H1 (cell line): Measurements from ENCODE around the gene GALNT13. TPM values are rescaled to one million over a fixed set of nuclear protein-coding genes. Genes with fewer than 3 reads are reported as not detected.

ENCODE experiments used
- CTCF ChIA-PET: fragments of 300-600 bp; sonication (Branson Sonifier 250); formaldehyde crosslinking; loops from one replicate; lab custom pipeline; 2021; ENCODE audit not compliant: partially characterized antibody; lab: Charles Lee
- POLR2A ChIA-PET: fragments of 300-600 bp; sonication (Branson Sonifier 250); formaldehyde crosslinking; loops from one replicate; lab custom pipeline; 2021; ENCODE audit warnings: inconsistent platforms; ENCODE audit not compliant: partially characterized antibody; lab: Charles Lee
- DNase-seq, 2 experiments: peaks; one replicate each; pipeline versions ENCODE4 v3.0.0 to v3.0.0-alpha.2; 2010 to 2022; ENCODE audit warnings: low spot score in 2 of 2, low read depth in 1 of 2, mixed read lengths in 1 of 2
- FAIRE-seq: peaks from 2 replicates; lab custom pipeline; 2011; peaks lifted over from hg19 to GRCh38; lab: Jason Lieb, UNC
- H2AFZ ChIP-seq: 2 replicates; pipeline ENCODE4 v1.8.1; 2012; ENCODE audit warnings: low read length, inconsistent platforms
- H2AK5ac ChIP-seq: 2 replicates; pipeline ENCODE4 v1.6.1; 2013; ENCODE audit warnings: low read depth, low read length
- H2BK120ac ChIP-seq: replicated peaks from 2 replicates; pipeline ENCODE3; 2013; ENCODE audit warnings: low read depth, low read length, inconsistent platforms
- H2BK12ac ChIP-seq: 2 replicates; pipeline ENCODE4 v1.6.1; 2013; ENCODE audit warnings: low read depth, low read length
- H2BK15ac ChIP-seq: 2 replicates; pipeline ENCODE4 v1.6.1; 2013; ENCODE audit warnings: low read length
- H2BK20ac ChIP-seq: 2 replicates; pipeline ENCODE4 v1.6.1; 2013; ENCODE audit warnings: low read length
- H2BK5ac ChIP-seq: 2 replicates; pipeline ENCODE4 v1.6.1; 2013; ENCODE audit warnings: low read depth, low read length
- H3K14ac ChIP-seq: 2 replicates; pipeline ENCODE4 v1.6.1; 2013; ENCODE audit warnings: inconsistent platforms; ENCODE audit not compliant: insufficient read length
- H3K18ac ChIP-seq: 2 replicates; pipeline ENCODE4 v1.6.1; 2013; ENCODE audit warnings: low read length; ENCODE audit errors: extremely low read depth
- H3K23ac ChIP-seq: 2 replicates; pipeline ENCODE4 v1.6.1; 2013; ENCODE audit warnings: inconsistent platforms; ENCODE audit not compliant: insufficient read length
- H3K23me2 ChIP-seq: 2 replicates; pipeline ENCODE4 v1.6.1; 2013; ENCODE audit warnings: low read depth, low read length
- H3K27ac ChIP-seq: 2 replicates; pipeline ENCODE4 v1.6.1; 2011; ENCODE audit warnings: low read depth, low read length, inconsistent platforms
- H3K27me3 ChIP-seq, 4 experiments: replicated peaks in 1 of 4; 1 replicate in 1 of 4; 2 replicates in 3 of 4; pipeline versions ENCODE4 v1.6.1 to v1.8.1; 2011 to 2013; ENCODE audit warnings: low read length in 3 of 4, mild to moderate bottlenecking in 3 of 4, inconsistent platforms in 2 of 4, mixed read lengths in 2 of 4, moderate library complexity in 1 of 4; ENCODE audit not compliant: control insufficient read depth in 3 of 4, insufficient read depth in 3 of 4; ENCODE audit errors: extremely low read depth in 1 of 4
- H3K36me3 ChIP-seq, 4 experiments: 2 replicates each; pipeline versions ENCODE4 v1.6.1 to v1.8.1; 2011 to 2013; ENCODE audit warnings: mild to moderate bottlenecking in 4 of 4, low read length in 3 of 4, moderate library complexity in 2 of 4, control low read depth in 1 of 4, inconsistent platforms in 1 of 4; ENCODE audit not compliant: insufficient read depth in 4 of 4, control insufficient read depth in 2 of 4
- H3K4ac ChIP-seq: replicated peaks from 2 replicates; pipeline ENCODE3; 2013; ENCODE audit warnings: low read length, low read depth, mixed read lengths, inconsistent platforms; ENCODE audit not compliant: insufficient read length
- H3K4me1 ChIP-seq, 4 experiments: replicated peaks in 1 of 4; 1 replicate in 1 of 4; 2 replicates in 3 of 4; pipeline versions ENCODE4 v1.6.1 to v1.8.1; 2011 to 2013; ENCODE audit warnings: low read length in 3 of 4, inconsistent platforms in 2 of 4, mixed read lengths in 1 of 4; ENCODE audit not compliant: insufficient read depth in 4 of 4, control insufficient read depth in 3 of 4
- H3K4me2 ChIP-seq, 2 experiments: 2 replicates each; pipeline versions ENCODE4 v1.6.1 to v1.8.1; 2011 to 2013; ENCODE audit warnings: low read depth in 2 of 2, low read length in 2 of 2, control low read depth in 1 of 2, inconsistent platforms in 1 of 2, mild to moderate bottlenecking in 1 of 2; ENCODE audit not compliant: insufficient read depth in 1 of 2
- H3K4me3 ChIP-seq, 4 experiments: fragments of 200-600, 300-600 bp in 1 of 4; sonication (generic), shearing (Covaris generic), sonication (Bioruptor Twin) in 1 of 4; 2 replicates each; pipeline versions ENCODE4 v1.5.1 to v1.8.1; 2011 to 2016; ENCODE audit warnings: low read length in 4 of 4, low read depth in 3 of 4, control low read depth in 2 of 4, inconsistent platforms in 2 of 4, mild to moderate bottlenecking in 2 of 4, mixed read lengths in 1 of 4, moderate library complexity in 1 of 4; ENCODE audit not compliant: insufficient read depth in 2 of 4; ENCODE audit errors: extremely low read depth in 1 of 4
- H3K56ac ChIP-seq: replicated peaks from 2 replicates; pipeline ENCODE3; 2013; ENCODE audit warnings: low read depth, mild to moderate bottlenecking, mixed read lengths, low read length, inconsistent platforms; ENCODE audit not compliant: insufficient read length
- H3K79me1 ChIP-seq: 2 replicates; pipeline ENCODE4 v1.6.1; 2013; ENCODE audit warnings: low read depth, low read length, control low read depth
- H3K79me2 ChIP-seq, 2 experiments: 2 replicates each; pipeline versions ENCODE4 v1.6.1 to v1.8.1; 2012 to 2013; ENCODE audit warnings: low read length in 2 of 2, mild to moderate bottlenecking in 2 of 2, inconsistent platforms in 1 of 2; ENCODE audit not compliant: insufficient read depth in 2 of 2, control insufficient read depth in 1 of 2
- H3K9ac ChIP-seq, 4 experiments: replicated peaks in 1 of 4; 1 replicate in 1 of 4; 2 replicates in 3 of 4; pipeline versions ENCODE4 v1.6.1 to v1.8.1; 2011 to 2013; ENCODE audit warnings: low read depth in 3 of 4, low read length in 3 of 4, control low read depth in 2 of 4, mild to moderate bottlenecking in 2 of 4, moderate library complexity in 2 of 4, inconsistent platforms in 1 of 4; ENCODE audit errors: extremely low read depth in 1 of 4
- H3K9me3 ChIP-seq, 2 experiments: 2 replicates each; pipeline versions ENCODE4 v1.6.1 to v1.8.1; 2012 to 2013; ENCODE audit warnings: mild to moderate bottlenecking in 2 of 2, moderate library complexity in 2 of 2, control low read depth in 1 of 2, inconsistent platforms in 1 of 2, low read depth in 1 of 2, low read length in 1 of 2, mixed read lengths in 1 of 2; ENCODE audit not compliant: insufficient read depth in 2 of 2
- H4K20me1 ChIP-seq, 2 experiments: replicated peaks in 1 of 2; 2 replicates each; pipeline versions ENCODE3 to v1.8.1; 2011 to 2013; ENCODE audit warnings: inconsistent platforms in 2 of 2, low read length in 2 of 2, mild to moderate bottlenecking in 1 of 2; ENCODE audit not compliant: insufficient read depth in 2 of 2, control insufficient read depth in 1 of 2
- H4K5ac ChIP-seq: 2 replicates; pipeline ENCODE4 v1.6.1; 2013; ENCODE audit warnings: low read length, low read depth, mixed read lengths, inconsistent platforms; ENCODE audit not compliant: insufficient read length
- H4K8ac ChIP-seq: 2 replicates; pipeline ENCODE4 v1.8.0; 2013; ENCODE audit warnings: mild to moderate bottlenecking, moderate library complexity, low read length, inconsistent platforms; ENCODE audit not compliant: insufficient read depth; ENCODE audit errors: extremely low read depth
- H4K91ac ChIP-seq: replicated peaks from 2 replicates; pipeline ENCODE3; 2013; ENCODE audit warnings: low read length, mixed read lengths, inconsistent platforms; ENCODE audit not compliant: insufficient read length
- CBX5 ChIP-seq: fragments of 300-800, 300-1000 bp; sonication (generic); IDR thresholded peaks from 2 replicates; pipeline ENCODE4 v1.7.1; 2016; ENCODE audit warnings: antibody characterized with exemption, low read length, low read depth
- RXRA ChIP-seq: IDR thresholded peaks from 2 replicates; pipeline ENCODE4 v1.6.1; 2011; ENCODE audit warnings: low read depth, mild to moderate bottlenecking, low read length, moderate library complexity; ENCODE audit not compliant: insufficient read depth
- ZNF274 ChIP-seq: IDR thresholded peaks from 2 replicates; pipeline ENCODE4 v1.7.0; 2012; ENCODE audit warnings: low read length, borderline replicate concordance; ENCODE audit errors: extremely low read depth
- WGBS, 2 experiments: shearing (Covaris generic) in 1 of 2; methylation state at CpG; one replicate each; pipeline versions ENCODE4 v1.1.6 to v1.1.7; 2013 to 2015; ENCODE audit warnings: low lambda C conversion rate in 2 of 2, mixed read lengths in 2 of 2, inconsistent platforms in 1 of 2, low coverage in 1 of 2, missing lambda C conversion rate in 1 of 2; ENCODE audit not compliant: insufficient replicate concordance in 2 of 2, insufficient coverage in 1 of 2, insufficient read length in 1 of 2; ENCODE audit errors: extremely low coverage in 1 of 2, missing lambda C conversion rate in 1 of 2; 5-methylcytosine and 5-hydroxymethylcytosine counted together
- polyA plus RNA-seq, 7 experiments: library from polyadenylated mRNA; depleted of rRNA in 3 of 7; stranded (reverse) in 5 of 7; unstranded in 2 of 7; fragments of >200 nt in 5 of 7; fragments of 200-250 nt in 2 of 7; gene quantifications; 1 replicate in 5 of 7; 2 replicates in 1 of 7; 4 replicates in 1 of 7; pipeline versions ENCODE4 v1.2.1 to v1.2.3, GENCODE V29; 2011 to 2013; ENCODE audit warnings: missing spikeins in 2 of 7, mixed read lengths in 2 of 7
- total RNA-seq: library from RNA; stranded (reverse); fragmentation: NEBNext Ultra II Directional; extraction: Animal tissue kit (Norgen Biotek cat#: 25700); gene quantifications from 2 replicates; pipeline ENCODE4 v1.2.1, GENCODE V29; 2021

GALNT13 gene
- total and polyA plus RNA-seq, 2 of the 8 experiments (the other 6 are each of a cell fraction or from before 2014, with no cell fraction given), result 3.2 to 9.6 TPM

DNA sequence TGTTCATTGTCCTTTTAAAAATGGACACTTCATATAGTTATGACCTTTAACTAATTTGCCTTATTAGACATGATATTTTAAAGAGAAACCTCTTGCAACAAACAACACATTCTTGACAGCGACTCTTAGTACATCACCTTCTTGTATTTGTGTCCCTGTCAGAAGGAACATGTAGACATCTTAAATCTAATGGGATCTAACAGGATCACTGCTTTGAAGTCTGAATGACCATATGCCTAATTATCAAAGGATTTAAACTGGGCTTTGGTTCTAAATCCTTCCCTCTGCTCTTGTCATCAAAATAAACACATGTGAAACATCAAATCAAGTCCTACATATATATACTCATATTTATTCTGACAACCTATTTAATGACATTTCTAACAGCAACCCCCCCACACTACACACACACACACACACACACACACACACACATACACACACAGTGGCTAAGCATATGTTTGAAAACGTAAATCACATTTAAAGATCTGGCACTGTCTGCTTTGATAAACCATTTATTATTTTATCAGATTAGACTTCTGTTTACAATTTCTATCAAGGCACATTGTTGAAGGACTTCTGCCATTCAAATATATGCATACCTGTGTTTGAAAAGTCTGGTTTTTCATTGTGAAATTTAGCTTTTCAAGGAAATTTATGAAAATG, 4.2 kb downstream of the GALNT13 start:
- H3K4me3 ChIP-seq, result no peak overlapping the region
- no peak overlapping the region for H4K5ac ChIP-seq
- H3K9me3 ChIP-seq, result no peaks in the 10 kb centered on the region
- 89% methylated on average over 2 of the region's 2 CpGs; no CpG with 5 or more reads in 1 of the 2 experiments for WGBS, 2 experiments
- FAIRE-seq (no peak), DNase-seq (no peak)
- TF ChIP-seq ZNF274, result no peak
- TF ChIP-seq CBX5, result no peak
- TF ChIP-seq RXRA, result no peak
- CTCF ChIA-PET, result no interaction called here
- H3K23ac ChIP-seq, result no peak overlapping the region
- peaks cover 2 to 27% (median 21%) of the 10 kb centered on the region in 4 experiments for H3K27me3 ChIP-seq
- no peak overlapping the region for H2BK5ac ChIP-seq
- H2BK120ac ChIP-seq, result no peak overlapping the region
- H3K36me3 ChIP-seq, result no peaks in the 10 kb centered on the region
- H2BK12ac ChIP-seq, result no peak overlapping the region
- H3K4ac ChIP-seq, result no peak overlapping the region
- H3K9ac ChIP-seq, result no peak overlapping the region
- no peak overlapping the region for H3K18ac ChIP-seq
- H3K23me2 ChIP-seq, result peaks cover 17% of the 10 kb centered on the region
- POLR2A ChIA-PET, result no interaction called here
- no peak overlapping the region for H2AK5ac ChIP-seq
- no peak overlapping the region for H3K4me2 ChIP-seq
- no peak overlapping the region for H3K14ac ChIP-seq
- no peak overlapping the region for H2BK20ac ChIP-seq
- peaks cover 13 to 15% of the 10 kb centered on the region in 2 experiments for H4K20me1 ChIP-seq
- no peak overlapping the region for H3K56ac ChIP-seq
- H4K8ac ChIP-seq, result no peak overlapping the region
- H3K4me1 ChIP-seq, result peaks cover 0 to 5% (median 1%) of the 10 kb centered on the region in 4 experiments; a peak in 2 of 7 replicates
- H3K79me1 ChIP-seq, result no peaks in the 10 kb centered on the region
- no peak overlapping the region for H2AFZ ChIP-seq
- H3K27ac ChIP-seq, result no peak overlapping the region
- H2BK15ac ChIP-seq, result no peak overlapping the region
- no peak overlapping the region for H4K91ac ChIP-seq
- peaks cover 0 to 16% of the 10 kb centered on the region in 2 experiments; a peak in 1 of 4 replicates for H3K79me2 ChIP-seq
